ENCODE data around the gene SYNPO.

The SYNPO gene

DNA sequence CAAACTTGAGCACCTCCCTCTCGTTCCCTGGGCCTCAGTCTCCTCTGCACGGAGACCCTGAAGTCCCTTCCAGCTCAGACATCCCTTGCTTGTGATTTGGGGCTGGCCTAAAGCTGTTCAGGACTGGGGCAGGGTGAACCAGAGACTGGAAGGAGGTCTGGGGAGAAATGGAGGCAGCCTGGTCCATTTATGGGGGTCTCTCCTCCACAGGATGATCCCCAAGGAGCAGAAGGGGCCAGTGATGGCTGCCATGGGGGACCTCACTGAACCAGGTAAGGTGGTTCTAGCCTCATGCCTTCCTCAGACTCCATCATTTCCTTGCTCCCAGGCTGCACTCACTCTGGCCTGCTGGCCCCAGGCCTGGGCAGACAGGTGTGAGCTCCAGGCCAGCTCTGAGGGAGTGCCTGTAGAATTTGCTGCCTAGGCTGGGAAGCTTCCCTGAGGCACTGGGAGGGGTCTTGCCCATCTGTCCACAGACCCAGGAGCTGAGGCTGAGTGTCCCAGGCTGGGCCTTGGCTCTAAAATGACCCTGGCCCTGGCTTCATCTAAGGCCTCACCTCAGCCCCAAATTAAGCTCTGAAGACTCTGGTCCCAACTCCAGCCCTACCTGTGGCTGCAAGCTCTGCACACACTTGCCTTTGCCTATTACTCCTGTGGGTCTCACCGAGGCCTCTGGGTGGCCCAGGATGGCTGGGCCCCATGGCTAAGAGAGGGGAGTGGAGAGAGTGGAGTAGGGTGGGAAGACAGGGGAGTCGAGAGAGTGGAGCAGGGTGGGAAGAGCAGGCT, 22.5 kb downstream of the SYNPO start:
- ChIA-PET CTCF (interaction anchor here (1.3 to 14.0 kb wide), 5 partner anchors 8 to 101 kb away, joined by 3 to 149 read pairs (median 5); no protein-coding TSS in a partner anchor), POLR2A (no interaction called here)
- DNase-seq (ENCODE audit: extremely low spot score), result no peak
- TF ChIP-seq, protein P1, sequence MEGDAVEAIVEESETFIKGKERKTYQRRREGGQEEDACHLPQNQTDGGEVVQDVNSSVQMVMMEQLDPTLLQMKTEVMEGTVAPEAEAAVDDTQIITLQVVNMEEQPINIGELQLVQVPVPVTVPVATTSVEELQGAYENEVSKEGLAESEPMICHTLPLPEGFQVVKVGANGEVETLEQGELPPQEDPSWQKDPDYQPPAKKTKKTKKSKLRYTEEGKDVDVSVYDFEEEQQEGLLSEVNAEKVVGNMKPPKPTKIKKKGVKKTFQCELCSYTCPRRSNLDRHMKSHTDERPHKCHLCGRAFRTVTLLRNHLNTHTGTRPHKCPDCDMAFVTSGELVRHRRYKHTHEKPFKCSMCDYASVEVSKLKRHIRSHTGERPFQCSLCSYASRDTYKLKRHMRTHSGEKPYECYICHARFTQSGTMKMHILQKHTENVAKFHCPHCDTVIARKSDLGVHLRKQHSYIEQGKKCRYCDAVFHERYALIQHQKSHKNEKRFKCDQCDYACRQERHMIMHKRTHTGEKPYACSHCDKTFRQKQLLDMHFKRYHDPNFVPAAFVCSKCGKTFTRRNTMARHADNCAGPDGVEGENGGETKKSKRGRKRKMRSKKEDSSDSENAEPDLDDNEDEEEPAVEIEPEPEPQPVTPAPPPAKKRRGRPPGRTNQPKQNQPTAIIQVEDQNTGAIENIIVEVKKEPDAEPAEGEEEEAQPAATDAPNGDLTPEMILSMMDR (IDR thresholded peaks at IDR 0.05; ENCODE audit: control extremely low read depth, extremely low read depth, low read depth, missing control alignments), result no peak

DNA sequence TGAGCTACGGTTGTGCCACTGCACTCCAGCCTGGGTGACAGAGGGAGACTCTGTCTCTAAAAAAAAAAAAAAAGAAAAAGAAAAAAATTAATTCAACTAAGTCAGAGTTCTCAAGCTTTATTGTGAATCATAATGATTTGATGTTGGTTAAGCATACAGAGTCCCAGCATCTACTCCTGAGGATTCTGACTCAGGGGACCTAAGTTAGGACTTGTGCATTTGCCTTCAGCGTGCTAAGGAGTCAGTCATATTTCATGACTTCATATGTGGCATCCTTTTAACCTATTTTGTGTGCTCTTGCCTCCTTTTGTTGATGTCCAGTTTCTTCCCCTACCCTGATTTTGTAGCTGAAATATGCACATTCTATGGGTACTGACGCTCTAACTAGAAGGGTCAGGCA, 23.5 kb downstream of the SYNPO start:
- POLR2A ChIA-PET, result interaction anchor here (0.6 kb wide), 1 partner anchor 28 kb away, joined by 3 read pairs; no protein-coding TSS in a partner anchor
- DNase-seq (ENCODE audit: extremely low spot score), result no peak
- CTCF ChIA-PET, result interaction anchor here (1.3 to 14.0 kb wide), 5 partner anchors 8 to 102 kb away, joined by 3 to 149 read pairs (median 5); no protein-coding TSS in a partner anchor
- TF ChIP-seq, protein P1 (IDR thresholded peaks at IDR 0.05; ENCODE audit: control extremely low read depth, extremely low read depth, low read depth, missing control alignments), result no peak

DNA sequence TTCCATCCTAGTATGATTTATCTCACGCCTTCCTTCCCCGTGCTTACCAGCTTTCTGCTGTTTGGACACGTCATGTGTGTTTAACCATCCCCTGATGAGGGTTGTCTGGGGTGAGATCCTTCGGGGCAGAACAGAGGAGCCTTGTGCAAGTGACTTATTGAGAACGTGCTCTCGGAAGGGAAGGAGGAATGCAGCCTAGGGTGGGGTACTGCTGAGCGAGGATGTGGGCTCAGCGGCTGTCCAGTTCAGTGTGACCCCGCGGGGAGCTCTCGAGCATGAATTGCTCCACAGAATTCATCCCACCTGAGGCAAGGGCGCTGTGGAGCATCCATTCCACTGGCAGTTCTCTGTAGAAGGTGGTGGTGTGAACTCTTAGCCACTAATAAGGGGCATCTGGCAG, 24.6 kb downstream of the SYNPO start:
- no peak for DNase-seq (ENCODE audit: extremely low spot score)
- ChIA-PET POLR2A (interaction anchor here (0.6 kb wide), 1 partner anchor 547 kb away, joined by 4 read pairs; no protein-coding TSS in a partner anchor), CTCF (interaction anchor here (14.0 kb wide), 1 partner anchor 103 kb away, joined by 149 read pairs; no protein-coding TSS in a partner anchor)
- TF ChIP-seq, protein P1 (IDR thresholded peaks at IDR 0.05; ENCODE audit: control extremely low read depth, extremely low read depth, low read depth, missing control alignments), result no peak

DNA sequence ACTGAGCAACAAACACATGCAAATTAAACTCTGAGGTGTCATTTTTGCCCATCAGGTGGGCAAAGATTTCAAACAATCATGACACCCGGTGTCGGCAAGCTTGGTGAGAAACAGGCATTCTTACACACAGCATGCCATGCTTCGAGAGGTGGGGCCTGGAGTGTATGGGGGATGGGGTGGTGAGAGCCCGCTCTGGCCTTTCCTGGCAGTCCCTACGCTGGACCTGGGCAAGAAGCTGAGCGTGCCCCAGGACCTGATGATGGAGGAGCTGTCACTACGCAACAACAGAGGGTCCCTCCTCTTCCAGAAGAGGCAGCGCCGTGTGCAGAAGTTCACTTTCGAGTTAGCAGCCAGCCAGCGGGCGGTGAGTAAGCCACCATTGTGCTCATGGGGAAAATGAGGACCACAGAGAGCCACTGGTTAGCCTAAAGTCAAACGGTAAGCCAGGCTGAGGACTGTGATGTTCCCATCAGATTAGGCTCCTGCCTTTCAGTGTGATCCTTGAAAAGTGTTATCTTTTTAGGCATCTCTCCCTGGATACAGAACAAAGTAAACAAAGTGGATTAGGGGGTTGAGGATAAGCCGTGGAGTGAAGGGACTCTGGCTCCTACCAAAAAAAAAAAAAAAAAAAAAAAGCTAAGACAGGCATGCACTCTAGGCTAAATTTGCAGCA, 30.0 kb downstream of the SYNPO start:
- ChIA-PET POLR2A (interaction anchor here (0.5 to 0.6 kb wide), 3 partner anchors 26 to 113 kb away, joined by 3 to 5 read pairs (median 4); partner anchors contain the start of gene DCTN4), CTCF (interaction anchor here (1.1 kb wide), 1 partner anchor 30 kb away, joined by 3 read pairs; the partner anchor contains the start of gene RBM22)
- DNase-seq (ENCODE audit: extremely low spot score), result no peak
- TF ChIP-seq, protein P1 (IDR thresholded peaks at IDR 0.05; ENCODE audit: control extremely low read depth, extremely low read depth, low read depth, missing control alignments), result no peak

DNA sequence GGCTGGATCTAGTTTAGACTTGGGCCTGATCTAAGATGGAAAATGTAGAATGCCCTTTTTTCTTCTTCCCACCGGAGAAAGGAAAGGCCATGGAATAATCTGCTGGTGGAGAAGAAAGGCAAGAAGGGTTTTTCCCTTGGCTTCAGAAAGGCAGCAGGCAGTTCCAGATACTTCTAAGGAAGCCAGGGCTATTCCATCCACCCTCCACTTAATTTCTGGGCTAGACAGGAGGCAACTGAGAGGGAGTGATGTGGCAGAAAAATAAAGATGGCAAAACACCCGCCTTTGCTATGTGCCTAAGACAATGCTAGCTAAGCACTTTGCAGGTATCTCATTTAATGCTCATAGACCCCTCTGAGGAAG, 30.5 kb downstream of the SYNPO start:
- ChIA-PET CTCF (interaction anchor here (1.1 to 1.6 kb wide), 3 partner anchors 8 to 176 kb away, joined by 3 read pairs; partner anchors contain the start of gene RBM22), POLR2A (interaction anchor here (0.6 kb wide), 2 partner anchors 27 to 88 kb away, joined by 3 to 4 read pairs; partner anchors contain the start of gene DCTN4)
- TF ChIP-seq, protein P1 (IDR thresholded peaks at IDR 0.05; ENCODE audit: control extremely low read depth, extremely low read depth, low read depth, missing control alignments), result no peak
- no peak for DNase-seq (ENCODE audit: extremely low spot score)

DNA sequence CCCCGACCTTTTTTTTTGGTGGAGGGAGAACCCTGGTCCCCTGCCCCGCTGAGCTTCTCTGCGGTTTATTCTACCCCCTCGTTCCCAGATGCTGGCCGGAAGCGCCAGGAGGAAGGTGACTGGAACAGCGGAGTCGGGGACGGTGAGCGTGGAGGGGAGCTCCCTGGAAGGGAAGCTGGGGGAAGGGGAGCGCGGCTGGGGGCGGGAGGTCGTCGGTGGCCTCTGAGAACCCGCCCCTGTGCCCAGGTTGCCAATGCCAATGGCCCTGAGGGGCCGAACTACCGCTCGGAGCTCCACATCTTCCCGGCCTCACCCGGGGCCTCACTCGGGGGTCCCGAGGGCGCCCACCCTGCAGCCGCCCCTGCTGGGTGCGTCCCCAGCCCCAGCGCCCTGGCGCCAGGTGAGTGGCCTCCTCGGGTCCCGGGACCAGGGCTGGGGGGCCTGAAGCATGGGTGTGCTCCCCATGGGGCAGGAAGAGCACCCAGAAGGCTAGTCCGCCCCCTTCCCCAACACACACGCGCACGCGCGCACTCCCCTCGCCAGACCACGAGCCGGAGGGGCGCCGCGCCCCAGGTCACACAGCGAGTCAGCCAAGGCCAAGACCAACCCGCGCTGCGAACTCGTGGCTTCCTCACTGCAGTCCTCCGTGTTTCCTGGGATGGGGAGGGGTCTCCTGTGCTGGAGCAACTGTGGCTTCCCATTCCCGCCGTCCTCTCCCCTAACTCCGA, 31.2 kb downstream of the SYNPO start:
- TF ChIP-seq, protein P1 (IDR thresholded peaks at IDR 0.05; ENCODE audit: control extremely low read depth, extremely low read depth, low read depth, missing control alignments), result no peak
- ChIA-PET POLR2A (no interaction called here), CTCF (interaction anchor here (0.9 to 2.2 kb wide), 5 partner anchors 9 to 175 kb away, joined by 3 to 9 read pairs (median 3); no protein-coding TSS in a partner anchor)
- DNase-seq (ENCODE audit: extremely low spot score), result no peak

All from GM10248 (cell line).